CD8-positive, alpha-beta memory T cell (primary cell): Measurements from ENCODE around the gene ASCC1. TPM values are rescaled to one million over a fixed set of nuclear protein-coding genes. Genes with fewer than 3 reads are reported as not detected.

ENCODE experiments used
- CTCF ChIA-PET: fragments of 350-600 bp; sonication (Branson Sonifier 250); formaldehyde crosslinking; loops from one replicate; lab custom pipeline; 2021; ENCODE audit warnings: antibody characterized with exemption; lab: Charles Lee
- POLR2A ChIA-PET: fragments of 350-600 bp; sonication (Branson Sonifier 250); formaldehyde crosslinking; loops from one replicate; lab custom pipeline; 2021; ENCODE audit warnings: antibody characterized with exemption; lab: Charles Lee
- DNase-seq, 5 donors: peaks; one replicate each; pipeline versions ENCODE4 v3.0.0 to v3.0.0-alpha.2; 2020 to 2022; ENCODE audit warnings: mixed read lengths in 1 of 5
- H3K27ac ChIP-seq: one replicate; pipeline ENCODE4 v1.7.0; 2013; ENCODE audit warnings: low read depth, mild to moderate bottlenecking, low read length, moderate library complexity
- H3K27me3 ChIP-seq: 2 replicates; pipeline ENCODE4 v1.7.0; 2013; ENCODE audit warnings: low read length, mild to moderate bottlenecking; ENCODE audit not compliant: insufficient read depth, poor library complexity, severe bottlenecking
- H3K36me3 ChIP-seq: 2 replicates; pipeline ENCODE4 v1.7.0; 2013; ENCODE audit warnings: mild to moderate bottlenecking, low read length, moderate library complexity; ENCODE audit not compliant: insufficient read depth
- H3K4me1 ChIP-seq: 2 replicates; pipeline ENCODE4 v1.7.0; 2013; ENCODE audit warnings: mild to moderate bottlenecking, low read length, moderate library complexity; ENCODE audit not compliant: insufficient read depth
- H3K4me3 ChIP-seq: 2 replicates; pipeline ENCODE4 v1.7.0; 2013; ENCODE audit warnings: mild to moderate bottlenecking, low read length
- H3K9me3 ChIP-seq: 2 replicates; pipeline ENCODE4 v1.7.0; 2013; ENCODE audit warnings: mild to moderate bottlenecking, low read length
- H3K27ac Mint-ChIP-seq, 8 donors: one replicate each; pipeline ENCODE4 v1.8.0; 2020 to 2021; ENCODE audit warnings: mixed read lengths in 8 of 8, mild to moderate bottlenecking in 6 of 8, inconsistent platforms in 3 of 8, moderate library complexity in 3 of 8
- H3K27me3 Mint-ChIP-seq, 2 donors: one replicate each; pipeline ENCODE4 v1.8.0; 2020 to 2021; ENCODE audit warnings: mixed read lengths in 2 of 2, mild to moderate bottlenecking in 1 of 2, moderate library complexity in 1 of 2
- H3K36me3 Mint-ChIP-seq, 3 donors: one replicate each; pipeline ENCODE4 v1.8.0; 2020 to 2021; ENCODE audit warnings: mixed read lengths in 3 of 3, inconsistent platforms in 1 of 3, mild to moderate bottlenecking in 1 of 3
- H3K4me1 Mint-ChIP-seq, 3 donors: one replicate each; pipeline ENCODE4 v1.8.0; 2020 to 2021; ENCODE audit warnings: mixed read lengths in 3 of 3, inconsistent platforms in 1 of 3, mild to moderate bottlenecking in 1 of 3
- H3K4me3 Mint-ChIP-seq, 7 donors: one replicate each; pipeline ENCODE4 v1.8.0; 2020 to 2021; ENCODE audit warnings: mixed read lengths in 7 of 7, mild to moderate bottlenecking in 6 of 7, moderate library complexity in 4 of 7, inconsistent platforms in 2 of 7
- H3K9me3 Mint-ChIP-seq, 5 donors: one replicate each; pipeline ENCODE4 v1.8.0; 2020 to 2022; ENCODE audit warnings: mixed read lengths in 5 of 5, mild to moderate bottlenecking in 3 of 5, moderate library complexity in 2 of 5, inconsistent platforms in 1 of 5
- polyA plus RNA-seq: library from polyadenylated mRNA; unstranded; fragments of 300-500 nt; fragmentation: Illumina TruSeq; gene quantifications from one replicate; pipeline ENCODE4 v1.2.3, GENCODE V29; 2021
- total RNA-seq, 2 experiments: library from RNA; stranded (reverse); gene quantifications; one replicate each; pipeline ENCODE4 v1.2.3, GENCODE V29; 2021

The ASCC1 gene
- total and polyA plus RNA-seq, 3 experiments from 2014 or later: 19.1 to 43.2 (median 36.3) TPM

DNA sequence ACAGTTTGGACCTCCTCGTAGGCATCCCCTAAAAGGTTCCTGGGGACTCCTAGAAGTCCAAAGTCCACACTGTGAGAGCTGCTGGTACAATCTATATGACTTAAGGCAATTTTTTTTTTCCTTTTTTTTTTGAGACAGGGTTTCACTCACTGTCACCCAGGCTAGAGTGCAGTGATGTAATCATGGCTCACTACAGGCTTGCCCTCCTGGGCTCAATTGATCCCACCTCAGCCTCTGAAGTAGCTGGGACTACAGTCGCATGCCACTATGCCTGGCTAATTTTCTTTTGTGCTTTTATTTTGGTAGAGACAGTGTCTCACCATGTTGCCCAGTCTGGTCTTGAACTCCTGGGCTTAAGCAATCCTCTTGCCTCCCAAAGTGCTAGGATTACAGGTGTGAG, 123.1 kb downstream of the ASCC1 start:
- Histone ChIP-seq H3K9me3 (no peaks in the 10 kb centered on the region), H3K4me1 (peaks cover 26% of the 10 kb centered on the region), H3K27me3 (no peaks in the 10 kb centered on the region), H3K4me3 (no peak overlapping the region), H3K36me3 (peaks cover 10% of the 10 kb centered on the region), H3K27ac (no peak overlapping the region)
- Mint-ChIP-seq H3K27me3 (peaks cover 0 to 6% of the 10 kb centered on the region in 2 donors), H3K4me1 (peaks cover 25 to 30% (median 27%) of the 10 kb centered on the region in 3 donors), H3K27ac (no peak overlapping the region), H3K9me3 (peaks cover 0 to 3% (median 0%) of the 10 kb centered on the region in 5 donors), H3K36me3 (peaks cover 12 to 30% (median 13%) of the 10 kb centered on the region in 3 donors), H3K4me3 (no peak overlapping the region)
- POLR2A ChIA-PET: no interaction called here
- no peak for DNase-seq
- CTCF ChIA-PET: interaction anchor here (1.1 to 1.6 kb wide), 2 partner anchors 14 to 161 kb away, joined by 3 read pairs; no protein-coding TSS in a partner anchor

DNA sequence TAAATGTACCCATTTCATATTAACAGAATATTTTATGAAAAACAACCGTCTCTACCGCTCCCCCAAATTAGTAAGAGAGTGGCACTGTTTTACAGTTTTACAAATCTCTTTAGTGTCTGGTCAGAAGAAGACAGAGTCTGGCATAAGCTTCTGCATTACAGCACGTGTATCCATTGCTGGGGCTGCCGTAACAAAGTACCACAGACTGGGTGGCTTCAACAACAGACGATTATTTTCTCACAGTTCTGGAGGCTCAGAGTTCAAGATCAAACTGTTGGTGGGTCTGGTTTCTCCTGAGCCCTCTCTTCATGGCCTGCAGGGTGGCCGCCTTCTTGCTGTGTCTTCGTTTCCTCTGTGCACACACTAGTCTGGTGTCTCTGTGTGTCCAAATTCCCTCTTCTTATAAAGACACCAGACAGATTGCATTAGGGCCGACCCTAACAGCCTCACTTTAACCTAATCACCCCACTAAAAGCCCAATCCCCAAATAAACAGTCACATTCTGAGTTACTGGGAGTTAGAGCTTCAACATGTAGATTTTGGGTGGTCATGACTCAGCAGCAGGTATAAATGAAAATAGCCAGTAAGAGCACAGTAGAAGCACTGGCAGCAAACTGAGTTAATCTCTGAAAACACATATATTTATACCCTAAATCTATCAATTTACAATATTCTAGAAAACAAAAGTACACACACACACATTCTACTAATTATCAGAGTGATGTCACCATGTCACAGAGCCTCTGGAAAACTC, 123.7 kb downstream of the ASCC1 start:
- H3K4me1 Mint-ChIP-seq: peaks cover 25 to 30% (median 27%) of the 10 kb centered on the region in 3 donors

DNA sequence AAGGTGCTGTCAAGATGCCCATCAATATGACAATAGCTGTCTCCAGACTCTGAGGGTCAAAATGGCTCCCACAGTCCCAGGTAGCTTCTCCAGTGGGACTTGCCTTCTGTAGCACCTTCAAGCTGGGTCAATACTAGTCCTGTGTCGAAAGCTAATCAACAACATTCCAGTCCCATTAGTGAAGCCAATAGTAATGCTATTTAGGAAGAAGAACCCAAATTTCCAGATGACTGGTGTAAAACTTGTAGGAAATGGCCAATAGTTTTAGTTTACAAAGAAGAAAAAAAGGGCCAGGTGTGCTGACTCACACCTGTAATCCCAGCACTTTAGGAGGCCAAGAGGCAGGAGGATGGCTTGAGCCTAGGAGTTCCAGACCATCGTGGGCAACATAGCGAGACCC, 125.8 kb downstream of the ASCC1 start:
- H3K4me3 Mint-ChIP-seq: peak overlapping the region in 6 of 7 donors; percentile 7 to 100 (median 98)
- peak overlapping the region; percentile 96 to 100 (median 100) for H3K27ac Mint-ChIP-seq
- peaks cover 9 to 30% (median 12%) of the 10 kb centered on the region in 3 donors for H3K36me3 Mint-ChIP-seq
- Histone ChIP-seq H3K4me3 (no peak overlapping the region), H3K27me3 (no peaks in the 10 kb centered on the region), H3K27ac (no peak overlapping the region), H3K4me1 (peaks cover 34% of the 10 kb centered on the region), H3K9me3 (no peaks in the 10 kb centered on the region), H3K36me3 (peaks cover 6% of the 10 kb centered on the region)
- H3K9me3 Mint-ChIP-seq: peaks cover 0 to 4% (median 0%) of the 10 kb centered on the region in 5 donors
- H3K27me3 Mint-ChIP-seq: peaks cover 0 to 11% of the 10 kb centered on the region in 2 donors
- CTCF ChIA-PET: interaction anchor here (5.2 to 5.5 kb wide), 2 partner anchors 11 to 246 kb away, joined by 22 to 25 read pairs; no protein-coding TSS in a partner anchor
- no peak for DNase-seq
- peaks cover 36 to 40% (median 38%) of the 10 kb centered on the region in 3 donors for H3K4me1 Mint-ChIP-seq
- POLR2A ChIA-PET: no interaction called here

More for the DNA sequence above, 123.7 kb downstream of the ASCC1 start:
- DNase-seq: no peak
- H3K27ac ChIP-seq: no peak overlapping the region
- CTCF ChIA-PET: interaction anchor here (1.6 to 5.2 kb wide), 2 partner anchors 13 to 162 kb away, joined by 3 to 22 read pairs; no protein-coding TSS in a partner anchor
- no peaks in the 10 kb centered on the region for H3K27me3 ChIP-seq
- H3K27ac Mint-ChIP-seq: peak overlapping the region in 5 of 8 donors; percentile 14 to 64 (median 36)
- H3K36me3 Mint-ChIP-seq: peaks cover 12 to 29% (median 13%) of the 10 kb centered on the region in 3 donors
- H3K4me3 Mint-ChIP-seq: peak overlapping the region in 1 of 7 donors; percentile 59
- H3K36me3 ChIP-seq: peaks cover 10% of the 10 kb centered on the region
- POLR2A ChIA-PET: no interaction called here
- H3K9me3 ChIP-seq: no peaks in the 10 kb centered on the region
- no peak overlapping the region for H3K4me3 ChIP-seq
- peaks cover 0 to 6% of the 10 kb centered on the region in 2 donors for H3K27me3 Mint-ChIP-seq
- peaks cover 23% of the 10 kb centered on the region for H3K4me1 ChIP-seq
- H3K9me3 Mint-ChIP-seq: peaks cover 0 to 3% (median 0%) of the 10 kb centered on the region in 5 donors

DNA sequence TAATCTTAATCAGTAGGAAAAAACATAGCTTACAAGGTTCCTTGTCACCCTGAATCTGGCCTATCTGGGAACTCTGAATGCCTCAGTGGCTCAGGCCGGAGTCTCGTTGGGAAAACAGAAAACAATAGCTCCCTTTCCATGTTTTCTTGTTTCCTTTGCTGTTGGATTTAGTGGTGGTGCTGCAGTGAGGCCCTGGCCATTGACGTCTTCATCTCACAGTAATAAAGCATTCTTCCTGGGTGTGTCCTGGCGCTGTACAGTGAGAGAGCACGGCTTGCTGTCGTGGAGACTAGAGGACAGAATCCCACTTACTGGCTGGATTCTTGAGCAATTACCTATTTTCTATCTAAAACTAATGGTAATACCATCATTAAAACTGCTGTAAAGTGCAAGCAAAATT, 126.5 kb downstream of the ASCC1 start:
- peak overlapping the region; percentile 86 for H3K27ac ChIP-seq
- no peaks in the 10 kb centered on the region for H3K9me3 ChIP-seq
- peaks cover 12 to 37% (median 16%) of the 10 kb centered on the region in 3 donors for H3K36me3 Mint-ChIP-seq
- H3K4me1 Mint-ChIP-seq: peaks cover 44 to 47% (median 45%) of the 10 kb centered on the region in 3 donors
- peaks cover 0 to 4% (median 0%) of the 10 kb centered on the region in 5 donors for H3K9me3 Mint-ChIP-seq
- H3K27ac Mint-ChIP-seq: peak overlapping the region; percentile 96 to 100 (median 100)
- no peaks in the 10 kb centered on the region for H3K27me3 ChIP-seq
- H3K27me3 Mint-ChIP-seq: peaks cover 0 to 11% of the 10 kb centered on the region in 2 donors
- H3K4me3 Mint-ChIP-seq: peak overlapping the region; percentile 72 to 100 (median 99)
- ChIA-PET CTCF (interaction anchor here (0.9 to 5.5 kb wide), 4 partner anchors 10 to 247 kb away, joined by 4 to 25 read pairs (median 13); no protein-coding TSS in a partner anchor), POLR2A (interaction anchor here (0.5 to 2.9 kb wide), 7 partner anchors 10 to 1683 kb away, joined by 3 to 21 read pairs (median 4); partner anchors contain the start of genes ANAPC16 and ASCC1)
- peaks cover 41% of the 10 kb centered on the region for H3K4me1 ChIP-seq
- DNase-seq: no peak
- H3K4me3 ChIP-seq: no peak overlapping the region
- H3K36me3 ChIP-seq: peaks cover 6% of the 10 kb centered on the region

DNA sequence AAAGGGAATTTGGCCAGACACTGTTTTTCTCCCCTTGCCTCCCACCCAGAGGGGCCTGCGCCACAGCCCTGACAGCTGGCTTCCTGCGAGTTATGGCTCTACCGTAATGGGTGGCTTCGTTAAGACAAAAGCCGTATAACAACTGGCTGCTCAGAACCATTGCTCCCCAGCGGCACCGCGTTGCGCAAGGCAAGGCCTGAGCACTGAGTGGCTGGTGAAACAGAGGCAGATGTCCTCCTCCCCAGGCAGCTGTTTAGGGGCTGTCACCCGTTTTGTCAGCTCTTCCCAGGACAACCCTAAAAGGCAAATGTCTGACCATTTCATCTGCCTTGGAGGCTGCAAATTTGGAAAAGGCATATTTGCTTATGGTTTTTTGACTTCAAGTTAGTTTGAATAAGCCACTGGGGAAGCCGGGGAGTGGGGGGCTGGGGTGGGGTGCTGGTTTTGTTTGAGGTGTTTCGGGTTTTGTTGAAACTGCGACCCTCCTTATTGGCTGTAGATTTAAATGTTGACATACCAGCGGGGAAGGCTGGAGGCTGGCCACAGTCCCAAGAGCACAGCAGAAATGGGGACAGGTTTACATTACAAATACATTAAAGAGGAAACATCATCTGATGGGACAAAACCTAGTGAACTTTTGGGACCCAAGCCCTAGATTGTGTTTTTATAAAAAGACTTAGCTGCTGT, 127.0 kb downstream of the ASCC1 start:
- Mint-ChIP-seq H3K36me3 (peaks cover 12 to 39% (median 16%) of the 10 kb centered on the region in 3 donors), H3K9me3 (peaks cover 0 to 4% (median 0%) of the 10 kb centered on the region in 5 donors), H3K4me1 (peaks cover 48 to 53% (median 51%) of the 10 kb centered on the region in 3 donors), H3K27me3 (peaks cover 0 to 11% of the 10 kb centered on the region in 2 donors), H3K4me3 (peak overlapping the region; percentile 96 to 100 (median 100)), H3K27ac (peak overlapping the region; percentile 96 to 100 (median 100))
- POLR2A ChIA-PET: interaction anchor here (0.6 to 2.9 kb wide), 10 partner anchors 8 to 1684 kb away, joined by 3 to 21 read pairs (median 4); partner anchors contain the start of genes ANAPC16 and ASCC1
- no peaks in the 10 kb centered on the region for H3K9me3 ChIP-seq
- DNase-seq: peak in 3 of 5 donors; percentile 39 to 89 (median 69)
- CTCF ChIA-PET: interaction anchor here (0.7 to 5.5 kb wide), 9 partner anchors 10 to 248 kb away, joined by 3 to 25 read pairs (median 4); partner anchors contain the start of genes ANAPC16 and ASCC1
- peak overlapping the region; percentile 86 for H3K27ac ChIP-seq
- H3K4me1 ChIP-seq: peaks cover 47% of the 10 kb centered on the region
- H3K36me3 ChIP-seq: peaks cover 6% of the 10 kb centered on the region
- peak overlapping the region; percentile 88 for H3K4me3 ChIP-seq
- H3K27me3 ChIP-seq: no peaks in the 10 kb centered on the region

DNA sequence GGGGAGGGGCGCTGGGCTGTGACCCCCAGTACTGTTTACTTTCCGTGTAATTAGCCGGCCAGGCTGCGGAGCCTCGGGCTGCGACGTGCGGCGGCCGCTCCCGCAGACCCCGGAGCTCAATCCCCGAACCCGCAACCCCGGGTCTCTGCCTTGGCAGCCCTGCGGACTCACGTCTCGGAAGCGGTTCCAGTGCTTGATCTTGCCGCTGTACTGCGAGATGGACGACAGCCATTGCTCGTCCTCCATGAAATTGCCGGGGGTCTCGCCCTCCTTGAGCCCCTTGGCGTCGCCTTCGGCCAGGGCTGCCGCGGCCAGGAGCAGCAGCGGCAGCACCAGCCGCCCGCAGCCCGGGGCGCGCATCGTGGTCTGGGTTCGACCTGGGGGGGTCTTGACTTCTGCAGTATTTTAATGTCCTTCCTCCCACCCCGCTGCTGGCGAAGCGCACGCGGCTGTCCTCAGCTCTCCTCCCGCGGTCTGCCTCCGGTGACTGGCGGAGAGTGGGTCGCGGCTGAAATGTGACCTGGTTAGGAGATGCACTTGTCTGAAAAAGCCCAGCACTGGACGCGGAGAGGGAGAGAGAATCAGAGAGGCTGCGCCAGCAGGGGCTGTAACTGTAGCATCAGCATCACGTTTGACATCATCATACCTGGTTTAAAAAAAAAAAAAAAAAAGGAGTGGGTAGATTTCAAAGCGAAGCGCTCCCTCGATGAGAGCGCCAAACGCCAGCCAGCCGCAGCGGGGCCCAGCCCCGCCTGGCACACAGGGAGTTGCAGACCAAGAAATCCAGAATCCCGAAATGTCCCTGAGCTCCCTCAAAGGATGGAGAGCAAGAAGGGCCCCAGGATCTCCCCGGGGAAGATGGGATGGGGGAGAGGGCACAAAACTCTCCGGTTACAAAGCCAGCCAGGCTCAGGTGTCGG, 127.8 kb downstream of the ASCC1 start, which contains the start of gene SPOCK2:
TSS of gene SPOCK2 (minus strand) at position 583 of the 920 bp plus-strand sequence. CDS start at position 360, 223 bp downstream.
- Mint-ChIP-seq H3K36me3 (peaks cover 12 to 43% (median 20%) of the 10 kb centered on the region in 3 donors), H3K4me3 (peak within 1 kb of the TSS; percentile 96 to 100 (median 100)), H3K27ac (peak within 1 kb of the TSS; percentile 96 to 100 (median 100)), H3K9me3 (peaks cover 0 to 4% (median 0%) of the 10 kb centered on the region in 5 donors), H3K27me3 (peaks cover 0 to 14% of the 10 kb centered on the region in 2 donors), H3K4me1 (peaks cover 56 to 61% (median 59%) of the 10 kb centered on the region in 3 donors)
- peaks cover 55% of the 10 kb centered on the region for H3K4me1 ChIP-seq
- peak within 1 kb of the TSS; percentile 86 for H3K27ac ChIP-seq
- CTCF ChIA-PET: interaction anchor here (0.7 to 5.5 kb wide), 14 partner anchors 9 to 249 kb away, joined by 3 to 25 read pairs (median 4); partner anchors contain the start of genes ANAPC16 and ASCC1
- DNase-seq: peak; percentile 69 to 90 (median 86)
- POLR2A ChIA-PET: interaction anchor here (0.5 to 2.9 kb wide), 22 partner anchors 9 to 377 kb away, joined by 3 to 21 read pairs (median 4); partner anchors contain the start of genes ANAPC16 and ASCC1
- no peaks in the 10 kb centered on the region for H3K27me3 ChIP-seq
- no peaks in the 10 kb centered on the region for H3K9me3 ChIP-seq
- peaks cover 14% of the 10 kb centered on the region for H3K36me3 ChIP-seq
- peak within 1 kb of the TSS; percentile 88 for H3K4me3 ChIP-seq
